ENCODE measurements around the gene MYL4.
A peak's percentile ranks its signal among the peaks of the same experiment; 100 is the strongest.
"Not testable (repeated sequence)": the region's sequence is repeated elsewhere in the genome, so short reads cannot be mapped to it uniquely, and the experiment has no call there.

The MYL4 gene

DNA sequence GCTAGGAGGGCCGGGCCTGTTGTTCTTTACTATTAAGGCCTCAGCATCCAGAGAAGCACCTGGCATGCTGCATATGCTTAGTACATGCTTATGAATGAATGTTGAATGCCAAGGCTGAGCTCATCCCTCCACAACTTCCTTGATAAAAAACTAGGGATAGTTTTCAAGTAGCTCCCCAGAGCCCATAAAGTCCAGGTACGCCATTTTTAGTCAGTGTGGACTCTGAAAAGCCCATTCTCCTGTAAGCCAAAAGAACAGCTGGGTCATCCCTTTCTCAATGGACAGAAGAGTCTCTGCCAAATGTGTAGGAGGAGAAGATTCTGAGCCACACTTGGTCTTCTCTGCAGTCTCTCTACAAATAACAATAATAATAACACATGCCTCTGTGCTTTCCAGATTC lies 35.5 kb downstream of the MYL4 start:
- DNase-seq: no peak

DNA sequence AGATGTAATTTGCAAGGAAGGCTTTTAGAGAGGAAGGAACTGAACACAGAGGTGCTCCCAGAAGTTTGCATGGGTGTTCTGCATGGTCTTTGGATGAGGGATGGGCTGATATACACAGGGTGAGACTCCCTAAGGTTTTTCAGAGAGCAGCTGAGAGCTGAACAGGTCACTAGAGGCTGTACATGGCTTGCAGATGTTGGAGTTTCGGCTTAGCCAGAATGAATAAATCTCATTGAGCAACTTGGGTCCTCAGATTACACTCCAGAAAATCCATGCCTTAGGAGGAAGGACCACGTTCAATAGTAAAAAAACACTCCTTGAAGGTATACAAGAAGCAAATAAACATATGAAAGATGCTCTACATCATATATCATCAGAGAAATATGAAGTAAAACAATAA lies 37.0 kb downstream of the MYL4 start:
- DNase-seq: no peak

DNA sequence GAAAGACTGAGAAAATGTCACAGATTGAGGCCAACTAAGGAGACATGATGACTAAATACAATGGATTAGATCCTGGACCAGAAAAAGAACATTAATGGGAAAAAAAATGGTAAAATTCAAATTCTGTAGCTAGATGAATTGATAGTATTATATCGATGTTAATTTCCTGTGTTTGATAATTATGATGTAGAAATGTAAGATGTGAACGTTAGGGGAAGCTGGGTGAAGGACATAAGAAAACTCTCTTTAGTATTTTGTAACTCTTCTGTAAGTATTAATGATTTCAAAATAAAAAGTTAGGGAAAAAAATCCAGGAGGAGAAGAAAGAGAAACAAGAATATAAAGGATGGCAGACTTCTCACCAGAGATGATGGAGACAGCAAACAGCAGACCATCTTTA lies 41.7 kb downstream of the MYL4 start:
- DNase-seq: no peak

DNA sequence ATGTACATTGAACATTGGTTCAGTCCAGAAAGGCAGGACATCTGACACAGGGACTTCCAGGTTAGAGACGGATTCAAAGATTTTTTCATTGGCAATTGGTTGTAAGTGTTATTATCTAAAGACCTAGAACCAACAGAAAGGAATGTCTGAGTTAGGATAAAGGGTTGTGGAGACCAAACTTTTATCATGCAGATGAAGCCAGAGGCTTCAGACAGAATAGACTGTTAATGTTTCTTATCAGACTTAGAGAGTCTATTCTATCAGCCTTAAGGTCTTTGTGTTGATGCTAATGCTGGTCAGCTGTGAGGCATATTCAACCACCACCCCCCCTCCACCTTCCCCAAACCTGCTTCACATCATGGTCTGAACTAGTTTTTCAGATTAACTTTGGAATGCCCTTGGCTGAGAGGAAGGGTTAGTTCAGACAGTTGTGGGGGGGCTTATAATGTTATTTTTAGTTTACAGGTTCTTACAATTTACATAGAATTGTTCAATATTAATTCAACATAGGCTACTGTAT lies 42.3 kb downstream of the MYL4 start:
- no peak for DNase-seq

DNA sequence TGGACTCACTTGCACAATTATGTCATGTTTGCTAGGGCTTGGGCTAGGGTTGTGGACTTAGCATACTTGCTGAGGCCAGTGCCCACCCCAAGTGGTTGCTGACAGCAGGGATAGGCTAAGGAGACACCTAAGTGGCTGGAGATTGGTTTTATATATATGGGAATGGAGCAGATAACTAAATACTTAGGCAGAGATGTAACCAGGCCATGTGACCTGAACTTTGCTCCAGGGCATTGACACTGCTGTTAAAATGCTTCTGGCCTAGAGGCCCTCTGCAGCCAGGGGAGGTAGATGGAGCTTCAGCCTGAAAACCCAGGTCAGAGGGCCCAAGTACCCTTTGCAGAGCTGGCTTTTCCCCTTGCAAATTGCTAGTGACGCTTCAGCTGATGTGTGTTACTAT lies 43.1 kb downstream of the MYL4 start:
- DNase-seq: no peak

DNA sequence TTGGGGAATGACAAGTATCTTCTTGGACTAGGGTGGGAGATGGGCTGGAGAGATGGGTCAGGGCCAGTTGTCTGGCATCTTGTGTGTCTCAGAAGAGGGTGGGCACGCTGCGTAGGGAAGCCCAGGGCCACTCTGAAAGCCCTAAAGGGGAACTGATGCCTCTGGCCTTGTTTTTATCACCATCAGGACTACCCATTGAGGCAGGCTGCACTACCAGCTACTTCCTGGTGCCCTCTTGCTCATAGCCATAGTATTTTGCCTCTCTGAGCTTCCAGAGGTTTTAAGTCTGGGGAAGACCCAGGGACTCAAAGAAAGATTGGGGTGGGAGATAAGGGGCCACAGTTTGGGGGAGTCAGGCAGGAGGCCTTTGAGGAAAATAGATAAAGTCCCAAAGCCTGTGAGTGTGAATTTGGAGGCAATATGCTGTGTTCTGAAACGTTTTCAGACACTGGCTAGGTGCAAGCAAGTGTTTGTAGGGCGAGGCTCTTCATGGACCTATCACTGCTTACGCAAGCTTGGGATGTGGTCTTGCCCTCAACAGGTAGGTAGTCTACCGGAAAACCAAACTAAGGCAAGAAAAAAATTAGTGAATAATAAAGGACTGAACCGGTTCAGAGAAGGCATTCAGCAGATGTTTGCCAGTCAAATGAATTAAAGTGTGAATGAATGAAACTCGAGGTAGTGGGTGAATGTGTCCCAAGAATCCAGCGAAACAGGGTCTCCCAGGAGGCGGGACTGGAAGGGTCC lies 43.8 kb downstream of the MYL4 start:
- DNase-seq: no peak

DNA sequence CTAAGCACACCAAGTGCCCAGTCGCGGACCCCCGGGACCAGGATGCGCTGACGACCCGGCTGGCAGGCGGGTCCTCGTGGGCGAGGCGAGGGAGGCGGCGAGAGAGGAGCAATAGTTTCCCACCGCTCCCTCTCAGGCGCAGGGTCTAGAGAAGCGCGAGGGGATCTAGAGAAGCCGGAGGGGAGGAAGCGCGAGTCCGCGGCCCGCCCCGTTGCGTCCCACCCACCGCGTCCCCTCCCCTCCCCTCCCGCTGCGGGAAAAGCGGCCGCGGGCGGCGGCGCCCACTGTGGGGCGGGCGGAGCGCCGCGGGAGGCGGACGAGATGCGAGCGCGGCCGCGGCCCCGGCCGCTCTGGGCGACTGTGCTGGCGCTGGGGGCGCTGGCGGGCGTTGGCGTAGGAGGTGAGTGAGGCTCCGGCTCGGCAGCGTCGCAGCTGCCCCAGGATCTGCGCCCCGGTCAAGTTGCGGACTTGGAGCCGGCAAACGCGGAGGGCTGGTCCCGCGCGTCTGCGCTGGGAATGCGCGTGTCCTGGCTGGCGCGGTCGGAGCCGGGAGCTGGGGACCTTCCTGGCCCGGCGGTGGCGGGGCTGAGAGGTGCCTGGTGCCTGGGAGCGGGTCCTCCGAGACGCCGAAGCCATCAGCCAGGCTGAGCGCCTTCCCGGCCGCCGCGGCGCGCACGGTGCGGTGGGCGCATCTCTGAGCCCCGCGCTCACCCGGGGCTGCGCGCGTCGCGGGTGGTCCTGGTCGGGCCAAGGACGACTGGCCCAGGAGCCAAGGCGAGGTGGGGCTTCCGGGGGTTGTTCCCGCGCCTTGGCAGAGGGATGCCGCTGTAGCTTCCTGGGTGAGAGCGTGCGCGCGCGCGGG lies 44.6 kb downstream of the MYL4 start, which contains the start of gene ITGB3:
TSS of gene ITGB3 (plus strand) at position 287 of the 862 bp plus-strand sequence. CDS start at position 322, 35 bp downstream.
- peak; percentile 76 for DNase-seq

DNA sequence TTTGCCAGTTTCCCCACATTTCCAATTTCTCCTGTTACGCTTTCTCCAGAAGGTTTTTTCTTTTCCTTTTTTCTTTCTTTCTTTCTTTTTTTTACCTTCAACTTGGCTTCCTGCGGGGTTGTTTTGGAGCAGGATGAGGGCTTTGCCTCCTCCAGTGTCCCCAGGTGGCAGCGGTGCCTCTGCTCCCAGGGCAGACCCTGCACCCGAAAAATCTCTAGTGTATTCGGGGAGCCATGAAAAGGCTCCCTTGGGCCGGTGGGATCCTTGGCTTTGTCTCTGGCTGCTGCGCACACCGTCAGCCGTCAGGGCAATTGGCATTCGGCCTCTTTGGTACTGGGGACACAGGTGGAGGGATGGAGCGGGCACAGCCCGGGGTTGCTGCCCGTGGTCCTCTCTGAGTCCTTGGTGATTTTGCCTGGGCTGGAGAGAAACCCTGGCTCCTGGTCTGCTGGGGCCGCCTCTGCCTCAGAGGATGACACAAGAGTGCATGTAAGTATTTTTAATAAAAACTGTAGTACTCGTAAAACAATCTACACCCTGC lies 45.3 kb downstream of the MYL4 start:
- DNase-seq: no peak

DNA sequence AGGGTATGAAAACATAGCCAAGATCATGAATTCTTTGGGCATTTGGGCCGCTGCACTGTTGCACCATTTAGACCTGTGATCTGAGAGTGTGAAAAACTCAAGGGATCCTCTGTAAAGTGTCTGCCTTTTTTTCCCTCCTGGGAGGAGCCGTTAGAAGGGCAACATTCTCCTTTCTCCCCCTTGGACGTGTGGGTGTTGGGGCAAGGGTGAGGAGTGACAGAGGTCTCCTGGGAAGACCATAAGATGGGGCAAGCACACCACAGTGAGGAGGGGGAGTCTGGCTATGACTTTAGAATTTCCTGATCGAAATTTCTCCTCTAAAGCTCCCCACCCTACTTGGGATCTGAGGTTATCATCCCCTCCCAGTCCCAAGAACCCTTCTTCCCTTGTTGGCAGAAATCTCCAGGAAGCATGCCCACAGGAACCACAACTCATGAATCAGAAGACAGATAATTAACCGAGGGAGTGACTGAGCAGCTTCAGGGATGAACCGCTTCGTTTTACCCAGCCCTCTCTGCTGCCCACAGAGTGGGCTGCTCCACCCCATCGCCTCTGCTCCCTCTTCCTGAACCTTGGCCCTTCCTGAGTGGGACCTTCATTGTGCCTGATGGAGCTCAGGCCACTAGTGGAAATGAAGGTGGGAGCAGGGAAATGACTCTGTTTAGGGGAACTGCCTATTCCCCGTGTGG lies 48.6 kb downstream of the MYL4 start:
- peak; percentile 13 for DNase-seq

DNA sequence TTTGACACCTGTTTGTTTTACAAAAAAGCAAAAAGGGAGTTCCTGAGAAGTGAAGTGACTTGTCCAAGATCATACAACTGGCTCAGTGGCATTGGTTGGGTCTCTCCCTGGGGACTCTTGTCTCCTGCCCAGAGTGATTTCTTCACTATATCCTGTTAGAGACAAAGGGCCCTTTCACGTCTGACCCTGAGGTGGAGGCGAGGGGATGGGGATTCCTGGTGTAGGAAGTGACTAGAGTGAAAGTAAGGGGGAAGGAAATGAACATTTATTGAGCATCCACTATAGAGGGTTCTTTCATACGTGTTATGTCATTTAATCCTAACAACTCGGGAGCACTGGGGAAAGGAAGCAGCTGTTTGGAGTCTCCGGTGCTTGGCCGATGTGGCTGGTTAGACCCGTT lies 53.4 kb downstream of the MYL4 start:
- DNase-seq: no peak

DNA sequence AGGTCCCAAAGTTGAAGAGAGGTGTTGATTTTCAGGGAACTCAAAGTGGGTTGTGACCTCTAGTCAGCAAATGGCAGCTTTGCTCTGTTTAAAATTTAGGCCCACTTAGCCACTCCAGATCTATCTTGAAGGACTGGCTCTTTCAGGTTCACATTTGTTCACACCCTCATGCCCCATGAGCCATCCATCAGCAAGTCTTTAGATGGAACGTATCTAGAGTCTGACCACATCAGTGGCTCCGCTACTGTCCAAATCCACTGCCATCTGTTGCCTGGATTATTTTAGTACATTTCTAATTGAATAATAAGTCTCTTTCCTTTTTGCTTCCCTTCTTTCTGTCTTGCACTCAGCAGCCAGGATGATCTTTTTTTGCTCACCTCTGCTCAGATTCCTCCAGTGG lies 55.0 kb downstream of the MYL4 start:
- no peak for DNase-seq

DNA sequence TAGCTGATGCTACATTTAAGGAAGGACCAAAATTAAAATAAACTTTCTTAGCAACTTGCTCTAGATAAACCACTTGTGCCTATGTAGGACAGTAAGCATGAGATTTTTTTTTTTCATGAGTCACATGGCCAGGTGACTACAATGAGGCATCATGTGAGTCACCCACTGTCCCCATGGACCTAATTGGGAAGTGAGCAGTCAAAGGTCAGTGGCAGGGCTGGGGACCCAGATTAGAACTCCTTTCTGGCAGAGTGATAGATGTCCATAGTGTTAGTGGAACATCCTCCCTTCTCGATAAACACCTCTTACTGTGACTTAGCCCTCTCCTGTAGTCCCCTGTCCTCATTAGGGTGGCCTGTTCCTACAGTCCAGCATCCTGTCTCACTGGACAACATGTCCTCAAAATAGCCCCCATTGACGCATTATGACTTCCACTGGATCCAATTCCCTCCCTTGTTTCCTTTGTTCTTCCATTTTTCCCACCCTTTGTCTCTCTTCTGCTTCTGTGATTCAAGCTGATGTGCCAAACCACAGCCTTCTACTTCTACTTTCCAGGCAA lies 56.9 kb downstream of the MYL4 start:
- DNase-seq: no peak

DNA sequence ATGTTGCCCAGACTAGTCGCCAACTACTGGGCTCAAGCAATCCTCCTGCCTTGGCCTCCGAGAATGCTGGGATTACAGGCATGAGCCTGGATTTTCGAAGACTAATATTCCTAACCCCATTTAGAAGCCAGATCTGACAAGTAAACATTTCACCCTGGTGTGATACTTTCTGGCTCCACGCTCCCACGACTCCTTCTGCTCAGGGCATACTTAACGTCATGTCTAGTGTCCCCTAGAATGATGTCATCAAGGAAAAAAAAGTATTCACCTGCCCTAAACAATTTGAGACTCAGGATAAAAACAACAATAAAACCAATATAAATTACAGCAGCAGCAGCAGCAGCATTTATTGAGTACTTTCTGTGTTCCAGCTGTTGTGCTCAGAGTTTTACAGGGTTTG lies 57.6 kb downstream of the MYL4 start:
- DNase-seq: no peak

DNA sequence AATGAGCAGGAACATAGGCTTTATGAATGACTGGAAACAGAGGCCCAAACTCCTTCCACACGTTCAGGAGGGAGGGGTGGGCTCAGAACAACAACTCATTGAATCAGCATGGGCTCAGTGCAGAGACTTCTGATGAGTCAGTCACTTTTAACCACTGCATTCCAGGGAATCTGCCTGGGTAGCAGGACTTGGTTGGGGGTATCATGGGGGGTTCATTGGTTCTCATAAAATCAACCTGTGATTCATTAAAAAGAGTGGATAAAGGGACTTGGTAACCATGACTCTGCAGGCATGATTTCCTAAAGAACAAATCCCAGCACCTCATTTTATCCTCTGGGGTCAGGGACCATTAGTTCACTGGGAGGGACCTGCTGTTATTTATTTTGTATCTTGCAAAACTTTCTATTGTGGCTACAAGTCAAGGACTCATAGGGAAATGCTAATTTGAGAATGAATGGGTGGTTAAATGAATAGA lies 58.2 kb downstream of the MYL4 start:
- DNase-seq: no peak

DNA sequence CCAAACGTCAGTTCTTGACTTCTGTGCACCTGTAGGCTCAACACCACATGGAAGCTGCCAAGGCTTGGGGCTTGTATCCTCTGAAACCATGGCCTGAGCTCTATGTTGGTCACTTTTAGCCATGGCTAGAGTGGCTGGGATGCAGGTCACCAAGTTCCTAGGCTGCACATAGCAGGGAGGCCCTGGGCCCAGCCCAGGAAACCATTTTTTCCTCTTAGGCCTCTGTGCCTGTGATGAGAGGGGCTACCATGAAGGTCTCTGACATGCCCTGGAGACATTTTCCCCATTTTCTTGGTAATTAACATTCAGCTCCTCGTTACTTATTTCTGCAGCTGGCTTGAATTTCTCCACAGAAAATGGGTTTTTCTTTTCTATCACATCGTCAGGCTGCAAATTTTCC lies 59.8 kb downstream of the MYL4 start:
- DNase-seq: not testable (repeated sequence)

DNA sequence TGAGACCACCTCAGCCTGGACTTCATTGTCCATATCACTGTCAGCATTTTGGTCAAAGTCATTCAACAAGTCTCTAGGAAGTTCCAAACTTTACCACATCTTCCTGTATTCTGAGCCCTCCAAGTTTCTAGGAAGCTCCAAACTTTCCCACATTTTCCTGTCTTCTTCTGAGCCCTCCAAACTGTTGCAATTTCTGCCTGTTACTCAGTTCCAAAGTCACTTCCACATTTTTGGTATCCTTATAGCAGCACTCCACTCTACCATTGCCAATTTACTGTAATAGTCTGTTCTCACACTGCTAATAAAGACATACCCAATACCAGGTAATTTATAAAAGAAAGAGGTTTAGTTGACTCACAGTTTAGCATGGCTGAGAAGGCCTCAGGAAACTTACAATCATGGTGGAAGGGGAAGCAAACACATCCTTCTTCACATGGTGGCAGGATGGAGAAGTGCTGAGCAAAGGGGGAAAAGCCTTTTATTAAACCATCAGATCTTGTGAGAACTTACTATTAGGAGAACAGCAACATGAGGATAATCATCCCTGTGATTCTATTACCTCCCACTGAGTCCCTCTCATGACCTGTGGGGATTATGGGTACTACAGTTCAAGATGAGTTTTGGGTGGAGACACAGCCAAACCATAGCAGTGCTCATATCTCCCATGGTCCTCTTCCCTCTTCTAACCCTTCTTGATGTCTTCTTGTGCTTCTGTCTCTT lies 60.6 kb downstream of the MYL4 start:
- not testable (repeated sequence) for DNase-seq

DNA sequence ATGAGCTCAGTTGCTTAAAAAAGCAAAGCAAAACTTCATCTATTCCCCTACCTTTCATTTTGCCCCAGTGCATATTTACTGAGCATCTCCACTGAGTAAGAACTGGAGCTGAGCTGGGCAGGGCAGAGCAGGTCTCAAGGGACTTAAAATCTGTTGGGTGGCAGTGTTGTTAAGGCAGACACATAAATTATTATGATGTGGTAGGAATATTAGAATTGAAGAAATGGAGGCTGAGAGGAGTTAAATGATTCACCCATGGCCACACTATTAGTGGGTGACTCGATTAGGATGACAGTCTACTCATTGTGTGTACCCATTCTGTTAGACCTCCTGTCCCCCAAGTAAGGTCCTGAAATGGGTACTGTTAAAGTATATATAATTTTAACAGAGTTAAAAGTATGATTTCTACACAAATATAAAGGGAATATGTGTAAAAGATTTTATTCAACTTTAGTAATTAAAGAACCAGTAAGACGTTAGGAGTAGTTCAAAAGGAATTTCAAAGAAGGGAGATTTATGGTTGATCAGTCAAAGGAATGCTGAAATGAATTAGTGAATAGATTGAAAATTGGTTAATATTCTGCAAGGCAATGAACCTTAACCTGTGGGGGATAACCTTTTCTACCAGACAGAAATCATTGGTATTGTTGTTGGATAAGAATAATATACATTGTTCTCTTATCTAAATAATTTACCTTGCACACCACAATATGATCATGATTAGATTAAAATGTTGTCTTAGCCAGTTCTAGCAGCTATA lies 62.0 kb downstream of the MYL4 start:
- DNase-seq: no peak

DNA sequence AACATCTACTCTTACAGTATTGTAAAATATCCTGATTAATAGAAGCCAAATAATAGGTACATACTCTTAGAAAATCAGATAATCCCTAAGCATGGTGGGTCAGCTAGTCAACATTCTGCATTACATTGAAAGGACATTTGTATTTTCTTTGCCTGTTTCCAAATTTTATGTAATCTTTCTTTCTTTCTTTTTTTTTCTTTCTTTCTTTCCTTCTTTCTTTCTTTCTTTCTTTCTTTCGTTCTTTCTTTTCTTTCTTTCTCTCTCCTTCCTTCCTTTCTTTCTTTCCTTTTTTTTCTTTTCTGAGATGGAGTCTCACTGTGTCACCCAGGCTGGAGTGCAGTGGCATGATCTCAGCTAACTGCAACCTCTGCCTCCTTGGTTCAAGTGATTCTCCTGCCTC lies 63.3 kb downstream of the MYL4 start:
- no peak for DNase-seq

DNA sequence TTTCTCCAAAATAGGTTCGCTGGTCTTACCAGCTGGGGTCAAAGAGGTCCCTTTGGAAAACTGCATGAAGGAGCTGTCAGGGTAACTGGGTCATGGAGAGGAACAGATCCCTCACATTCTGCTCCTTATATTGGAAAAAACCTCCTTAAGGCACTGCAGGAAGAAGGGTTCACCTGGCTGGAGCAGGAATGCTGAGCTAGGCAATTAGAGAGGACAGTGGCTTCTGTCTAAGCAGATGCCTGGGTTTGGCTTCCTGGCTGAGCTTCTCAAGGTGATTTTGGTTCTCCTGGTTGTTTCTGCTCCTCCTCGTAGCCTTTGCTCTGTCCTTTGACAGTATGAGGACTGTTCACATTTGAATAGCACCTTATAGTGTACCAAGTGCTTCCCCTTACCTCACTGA lies 64.1 kb downstream of the MYL4 start:
- no peak for DNase-seq

All from activated CD4-positive, alpha-beta T cell treated with anti-CD3 and anti-CD28 coated beads, Interleukin-10, Interleukin-2, amounts not matched to agents 100 ng/mL and 50 ng/mL, durations not matched to agents 16 hours and 8 hours (primary cell).